HT-29 (cell line): ENCODE data around the gene ADARB2. TPM values are rescaled to one million over a fixed set of nuclear protein-coding genes. Genes with fewer than 3 reads are reported as not detected.

Experiments
- DNase-seq: peaks from one replicate; pipeline ENCODE4 v3.0.0-alpha.2; 2015; ENCODE audit warnings: low spot score
- total RNA-seq: library from RNA; depleted of rRNA; stranded (reverse); fragments of >200 nt; shearing (Covaris generic); gene quantifications from 2 replicates; pipeline ENCODE4 v1.2.3, GENCODE V29; 2014

ADARB2 gene
- total RNA-seq, 1 experiment from 2014 or later = not detected

DNA sequence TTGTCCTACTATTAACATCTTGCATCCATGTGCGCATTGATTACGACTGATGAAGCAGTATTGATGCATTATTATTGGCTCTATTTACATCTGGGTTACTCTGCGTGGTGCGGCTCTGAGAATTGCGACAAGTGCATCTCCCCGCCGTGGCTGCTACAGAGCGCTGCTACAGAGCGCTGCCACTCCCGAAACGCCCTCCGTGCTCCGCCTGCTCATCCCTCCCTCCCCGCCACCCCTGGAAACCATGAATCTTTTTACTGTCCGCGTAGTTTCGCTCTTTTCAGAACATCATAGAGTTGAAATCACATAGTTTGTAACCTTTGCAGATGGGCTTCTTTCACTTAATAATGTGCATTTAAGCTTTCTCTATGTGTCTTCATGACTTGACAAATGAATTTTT is 74.1 kb downstream of the ADARB2 start:
- no peak for DNase-seq

- DNase-seq = no peak
Observed at GRCh38 chr10:1662438-1663025, 74.8 kb downstream of the ADARB2 start.

DNA sequence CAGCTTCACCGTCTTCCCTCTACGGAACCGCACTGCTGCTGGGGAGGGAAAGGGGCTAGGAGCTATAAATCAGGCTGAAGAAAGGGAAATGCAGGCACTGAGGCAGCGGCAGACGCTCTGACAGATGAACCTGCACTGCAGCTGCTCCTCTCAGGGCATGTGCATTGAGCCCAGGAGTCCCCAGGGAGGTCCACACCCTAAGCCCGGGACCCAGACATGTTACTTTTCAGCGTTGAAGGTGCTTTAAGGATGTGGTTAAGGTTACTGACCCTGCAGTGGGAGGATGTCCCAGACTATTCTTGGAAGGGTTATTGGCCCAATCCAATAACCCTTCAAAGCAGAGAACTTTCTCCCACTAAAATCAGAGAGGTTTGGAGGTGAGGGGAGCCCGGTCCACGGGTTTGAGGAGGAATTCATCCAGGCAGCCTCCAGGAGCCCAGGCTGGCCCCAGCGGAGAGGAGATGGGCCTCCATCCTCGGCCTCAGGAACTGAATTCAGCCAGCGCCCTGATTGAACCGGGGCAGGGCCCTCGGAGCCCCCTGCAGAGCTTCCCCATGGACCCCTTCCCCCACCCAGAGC is 75.4 kb downstream of the ADARB2 start:
- no peak for DNase-seq

DNA sequence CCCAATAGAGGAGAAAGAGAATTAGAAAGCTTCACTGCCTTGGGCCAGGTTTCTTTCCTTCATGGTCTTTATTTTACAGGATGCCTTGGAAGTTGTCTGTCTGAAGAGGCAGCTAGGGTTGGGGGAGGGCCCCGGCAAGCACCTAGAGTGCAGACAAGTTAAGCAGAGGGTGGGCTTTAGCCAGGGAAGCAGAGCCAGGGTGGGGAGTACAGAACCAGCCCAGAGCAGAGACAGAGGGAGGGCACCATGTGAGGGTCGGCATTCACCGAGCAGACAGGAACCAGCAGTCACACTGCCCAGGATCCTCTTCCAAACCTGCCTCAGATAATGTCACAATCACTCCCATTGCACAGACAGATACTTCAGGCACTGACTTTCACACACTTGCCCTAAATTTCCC is 75.9 kb downstream of the ADARB2 start:
- no peak for DNase-seq

DNA sequence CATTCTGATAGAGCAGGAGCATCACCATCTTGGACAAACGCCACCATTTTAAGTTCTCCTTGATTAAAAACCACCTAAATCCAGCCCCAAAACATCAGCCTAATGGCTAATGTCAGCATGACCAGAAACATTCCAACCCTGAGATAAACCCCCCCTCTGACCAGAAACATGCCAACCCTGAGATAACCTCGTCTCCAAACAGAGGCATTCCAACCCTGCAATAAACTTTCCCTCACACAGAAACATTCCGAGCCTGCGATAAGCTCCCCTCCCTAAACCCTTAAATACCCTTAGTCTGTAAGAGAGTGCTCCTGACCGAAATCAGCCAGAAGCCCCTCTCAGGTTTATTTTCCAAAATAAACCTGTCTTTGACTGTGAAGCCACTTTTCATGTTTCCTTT is 76.5 kb downstream of the ADARB2 start:
- DNase-seq = no peak

- no peak for DNase-seq
Observed at GRCh38 chr10:1660386-1660785, 76.9 kb downstream of the ADARB2 start.

GRCh38 chr10:1659221-1659791 is 78.0 kb downstream of the ADARB2 start:
- no peak for DNase-seq

- no peak for DNase-seq
Observed at GRCh38 chr10:1658658-1659057, 78.7 kb downstream of the ADARB2 start.

GRCh38 chr10:1657479-1657878 is 79.8 kb downstream of the ADARB2 start:
- DNase-seq = no peak

DNA sequence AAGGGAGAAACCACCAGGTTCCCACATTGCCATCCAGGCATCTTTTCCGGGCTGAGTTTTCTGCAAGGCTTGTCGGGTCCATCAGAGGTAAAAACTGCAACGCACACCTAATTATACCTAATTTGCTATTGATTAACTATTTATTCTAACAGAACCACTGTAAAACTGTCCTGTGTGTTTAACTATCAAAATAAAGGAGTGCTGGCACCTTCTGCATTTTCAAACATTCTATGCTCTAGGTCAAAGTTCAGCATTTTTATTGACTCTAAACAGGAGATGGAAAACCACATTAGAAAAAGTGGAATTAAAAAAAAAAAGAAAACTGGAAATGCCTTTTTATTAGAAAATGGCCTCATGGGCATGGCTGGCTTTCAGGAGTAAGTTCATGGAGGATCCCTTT is 82.0 kb downstream of the ADARB2 start:
- no peak for DNase-seq

DNA sequence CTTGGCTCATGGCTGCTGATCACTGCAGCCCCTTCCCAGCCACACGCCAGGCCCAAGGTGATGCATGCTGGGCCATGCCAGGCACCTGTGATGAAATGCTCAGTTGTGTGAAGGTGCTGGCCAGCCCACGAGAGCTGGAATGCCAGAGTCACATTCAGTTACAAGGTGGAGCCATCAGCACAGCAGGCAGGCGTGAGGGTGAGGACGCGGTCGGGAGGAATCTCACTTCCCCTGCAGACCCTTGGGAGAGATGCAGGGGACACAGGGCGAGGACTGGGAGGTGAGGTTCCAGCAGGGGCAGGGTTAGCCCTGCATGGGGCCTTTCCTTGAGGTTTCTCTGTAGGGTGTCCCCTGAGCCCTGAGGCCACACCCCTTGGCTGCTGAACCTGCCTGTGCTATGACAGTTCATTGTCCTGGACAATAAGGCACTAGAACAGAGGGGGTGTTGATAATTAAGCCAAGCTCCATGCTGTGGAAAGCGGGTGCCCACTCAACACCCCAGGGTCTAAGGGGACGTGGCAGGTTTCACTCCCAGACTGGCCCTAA is 82.4 kb downstream of the ADARB2 start:
- no peak for DNase-seq

DNA sequence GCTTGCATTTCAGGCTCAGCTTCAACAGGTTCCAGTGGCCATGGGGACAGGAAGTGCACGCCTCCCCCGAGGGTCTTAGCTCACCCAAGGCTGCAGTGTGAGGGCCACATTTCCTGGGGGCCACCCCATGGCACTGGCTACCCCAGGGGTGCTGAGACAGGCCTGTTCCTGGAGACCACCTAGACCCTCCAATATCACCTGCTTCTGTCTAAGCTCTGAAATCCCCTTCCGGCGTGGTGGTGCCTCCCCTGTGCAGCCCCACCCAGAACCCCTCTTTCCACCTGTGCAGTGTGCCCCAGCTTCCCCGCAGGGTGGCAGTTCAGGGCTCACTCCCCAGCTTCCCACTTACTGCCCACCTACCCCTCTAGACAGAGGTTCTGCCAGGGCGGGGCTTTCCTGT is 83.1 kb downstream of the ADARB2 start:
- DNase-seq = no peak

- no peak for DNase-seq
Observed at GRCh38 chr10:1653321-1653720, 84.0 kb downstream of the ADARB2 start.

DNA sequence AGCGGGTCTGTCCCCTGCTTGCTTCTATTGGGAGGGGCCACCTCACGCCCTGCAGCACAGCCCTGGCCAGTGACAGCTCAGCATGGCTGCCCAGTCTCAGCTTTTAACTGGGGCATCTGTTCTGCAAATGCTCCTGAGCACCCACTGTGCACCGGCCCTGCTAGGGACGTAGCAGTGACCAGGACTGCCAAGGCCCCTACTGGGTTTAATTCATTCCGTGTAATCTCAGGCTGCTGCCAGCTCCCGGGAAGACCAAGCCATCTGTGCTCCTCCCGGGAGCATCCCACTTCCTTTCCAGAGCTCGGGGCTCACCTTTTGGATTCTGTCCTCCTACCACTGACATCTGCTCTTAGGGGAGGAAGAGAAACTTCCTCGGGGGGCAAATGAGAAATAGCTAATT is 85.2 kb downstream of the ADARB2 start:
- no peak for DNase-seq

DNA sequence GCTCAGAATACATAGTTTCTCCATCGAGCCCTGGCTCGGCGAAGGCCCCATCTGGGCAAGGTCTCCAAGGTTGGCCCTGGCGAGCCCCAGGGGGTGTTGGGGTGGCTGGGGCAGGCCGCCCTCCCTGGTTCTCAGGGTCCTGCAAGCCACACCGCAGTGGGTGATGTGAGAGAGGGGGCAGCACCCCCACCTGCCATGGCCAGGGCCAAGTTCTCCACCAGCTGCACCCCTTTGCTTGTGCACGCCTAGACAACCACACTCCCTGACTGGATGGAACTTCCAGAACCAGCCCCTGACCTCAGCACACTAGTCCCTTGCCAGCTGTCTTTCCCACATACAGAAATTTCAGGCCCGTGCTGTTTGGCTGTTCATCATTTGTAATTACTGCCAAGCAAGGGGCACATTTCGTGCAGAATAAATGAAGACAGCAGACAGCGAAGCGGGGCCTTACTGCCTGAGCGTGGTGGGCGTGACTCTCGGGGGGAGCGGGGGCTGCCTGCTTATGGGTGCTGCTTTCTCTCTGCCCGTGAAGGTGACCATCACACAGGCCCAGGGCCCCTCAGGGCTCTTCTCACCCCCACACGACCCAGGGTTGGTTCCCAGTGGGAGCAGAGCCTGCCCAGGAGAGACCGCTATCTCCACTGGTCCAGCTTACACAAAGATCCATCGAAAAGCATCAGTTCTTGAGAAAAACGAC is 85.9 kb downstream of the ADARB2 start:
- no peak for DNase-seq

GRCh38 chr10:1650542-1651269 is 86.6 kb downstream of the ADARB2 start:
- DNase-seq = no peak

- no peak for DNase-seq
Observed at GRCh38 chr10:1648648-1649047, 88.7 kb downstream of the ADARB2 start.

DNA sequence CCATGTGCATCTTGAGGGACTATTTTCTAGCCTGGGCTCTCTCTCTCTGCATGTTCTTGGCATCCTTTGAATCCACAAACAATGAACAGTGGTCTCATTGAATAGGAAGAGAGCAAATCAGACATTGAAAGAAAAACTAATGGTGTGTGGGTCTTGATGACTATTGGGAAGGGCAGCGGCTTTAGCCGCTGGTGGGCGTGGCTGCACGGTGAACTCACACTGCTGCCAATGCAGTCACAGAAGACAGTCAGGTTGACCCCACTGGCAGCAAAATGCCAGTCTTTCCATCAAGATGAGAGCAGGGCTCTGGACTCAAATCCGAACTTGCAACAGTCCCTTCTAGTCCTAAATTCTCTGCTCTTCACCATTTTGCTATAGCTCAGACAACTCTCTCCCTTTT is 91.0 kb downstream of the ADARB2 start:
- no peak for DNase-seq

DNA sequence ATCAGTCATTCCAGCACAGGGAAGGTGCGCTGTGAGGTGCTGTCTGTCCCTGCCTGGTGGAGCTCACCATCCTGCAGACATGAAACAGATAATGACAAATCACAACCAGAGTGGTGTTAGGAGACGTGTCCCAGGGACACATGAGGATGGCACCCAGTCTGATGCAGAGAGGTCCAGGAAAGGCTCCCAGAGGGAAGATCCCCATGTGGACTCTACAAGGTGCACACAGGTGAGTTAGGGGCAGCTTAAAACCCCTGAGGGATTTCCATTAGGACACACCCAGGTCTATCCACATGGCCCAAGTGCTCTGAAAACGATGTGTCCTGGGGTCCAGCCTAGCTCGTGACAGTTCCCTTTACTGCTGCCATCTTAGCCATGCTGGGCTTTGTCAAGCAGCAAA is 91.4 kb downstream of the ADARB2 start:
- no peak for DNase-seq

- DNase-seq = no peak
Observed at GRCh38 chr10:1644191-1644711, 93.1 kb downstream of the ADARB2 start.

- DNase-seq = no peak
Observed at GRCh38 chr10:1643908-1644179, 93.5 kb downstream of the ADARB2 start.
